SK-N-SH treated with all-trans-retinoic acid at 6 μM for 48 hours (cell line): Measurements from ENCODE around the gene DPPA4.

Source experiments
- ESRRG ChIP-seq: fragments of 250-450 bp; sonication (Bioruptor Pico); IDR thresholded peaks from 2 replicates; pipeline ENCODE4 v1.6.1; 2021; ENCODE audit warnings: mild to moderate bottlenecking
- OSR1 ChIP-seq: fragments of 250-450 bp; sonication (Bioruptor Pico); IDR thresholded peaks from 2 replicates; pipeline ENCODE4 v1.8.0; 2022; ENCODE audit warnings: moderate library complexity, mild to moderate bottlenecking, inconsistent platforms
- PATZ1 ChIP-seq: fragments of 250-450 bp; sonication (Bioruptor Pico); IDR thresholded peaks from 2 replicates; pipeline ENCODE4 v1.8.0; 2020; ENCODE audit warnings: mild to moderate bottlenecking, moderate library complexity, borderline replicate concordance
- SNAI2 ChIP-seq: fragments of 250-450 bp; sonication (Bioruptor Pico); IDR thresholded peaks from 2 replicates; pipeline ENCODE4 v1.5.0; 2020; ENCODE audit warnings: mild to moderate bottlenecking, moderate library complexity
- TSHZ2 ChIP-seq: fragments of 250-450 bp; sonication (Bioruptor Pico); IDR thresholded peaks from 2 replicates; pipeline ENCODE4 v1.5.0; 2020; ENCODE audit warnings: mild to moderate bottlenecking, moderate library complexity

- no peak for TF ChIP-seq PATZ1
- no peak for TF ChIP-seq SNAI2 (CRISPR knock-in tag)
- no peak for TF ChIP-seq OSR1 (CRISPR knock-in tag)
- TF ChIP-seq ESRRG (CRISPR knock-in tag) = no peak
- TF ChIP-seq TSHZ2 (CRISPR knock-in tag) = no peak
These were observed 36.6 kb upstream of the DPPA4 start for GRCh38 chr3:109373933-109374332.
